GM19240 (cell line): ENCODE data around the gene CDC25A.
A peak's percentile ranks its signal among the peaks of the same experiment; 100 is the strongest.

Source experiments
- DNase-seq: peaks from one replicate; pipeline ENCODE4 v3.0.0; 2011; ENCODE audit warnings: low spot score; ENCODE audit not compliant: insufficient read length

The CDC25A gene

DNA sequence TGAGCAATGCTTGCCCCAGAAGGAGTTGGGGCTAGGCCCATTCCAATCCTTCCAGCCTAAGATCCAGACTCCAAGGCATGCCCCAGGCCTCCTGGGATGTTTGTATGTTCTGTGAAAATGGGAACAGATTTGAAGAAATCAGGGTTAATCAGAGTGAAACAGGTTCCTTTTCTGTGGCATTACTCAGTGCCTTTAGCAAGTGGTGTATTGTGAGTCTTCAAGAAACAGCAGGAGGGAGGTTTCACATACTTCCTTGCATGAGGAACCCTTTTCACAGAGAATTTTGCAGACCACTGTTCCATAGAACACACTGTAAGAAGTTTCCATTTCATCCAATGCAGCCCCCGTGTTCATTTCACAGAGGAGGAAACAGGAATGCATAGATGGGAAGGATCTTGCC, 8.4 kb upstream of the CDC25A start:
- DNase-seq, result no peak

DNA sequence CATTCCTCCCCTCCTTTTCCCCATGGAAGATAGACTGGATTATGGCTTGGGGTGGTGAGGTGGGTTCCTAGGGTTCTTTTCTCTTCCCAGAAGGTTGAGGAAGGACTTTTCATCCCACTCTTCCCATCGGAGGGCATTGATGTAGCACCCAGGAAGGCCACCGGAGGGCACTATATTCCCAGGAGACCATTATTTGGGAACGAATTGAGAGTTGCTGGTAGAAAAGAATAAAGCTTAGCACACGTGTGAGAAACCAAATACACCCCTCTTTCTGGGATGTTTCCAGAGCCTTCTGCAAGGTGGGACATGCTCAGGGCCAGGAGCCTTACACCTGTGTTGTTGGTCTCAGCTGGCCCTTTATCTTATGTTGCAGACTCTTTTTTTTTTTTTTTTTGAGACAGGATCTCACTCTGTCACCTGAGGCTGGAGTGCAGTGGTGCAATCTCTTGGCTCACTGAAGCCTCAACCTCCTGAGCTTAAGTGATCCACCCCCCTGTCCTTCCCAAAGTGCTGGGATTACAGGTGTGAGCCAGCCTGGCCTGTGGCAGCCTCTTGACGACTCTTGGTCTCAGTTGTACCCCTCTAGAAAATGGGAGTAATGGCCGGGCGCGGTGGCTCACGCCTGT, 6.3 kb upstream of the CDC25A start:
- no peak for DNase-seq

- DNase-seq, result no peak
Observed at GRCh38 chr3:48190911-48191310, 2.7 kb upstream of the CDC25A start.

- DNase-seq, result no peak
Observed at GRCh38 chr3:48189321-48189720, 1.1 kb upstream of the CDC25A start.

DNA sequence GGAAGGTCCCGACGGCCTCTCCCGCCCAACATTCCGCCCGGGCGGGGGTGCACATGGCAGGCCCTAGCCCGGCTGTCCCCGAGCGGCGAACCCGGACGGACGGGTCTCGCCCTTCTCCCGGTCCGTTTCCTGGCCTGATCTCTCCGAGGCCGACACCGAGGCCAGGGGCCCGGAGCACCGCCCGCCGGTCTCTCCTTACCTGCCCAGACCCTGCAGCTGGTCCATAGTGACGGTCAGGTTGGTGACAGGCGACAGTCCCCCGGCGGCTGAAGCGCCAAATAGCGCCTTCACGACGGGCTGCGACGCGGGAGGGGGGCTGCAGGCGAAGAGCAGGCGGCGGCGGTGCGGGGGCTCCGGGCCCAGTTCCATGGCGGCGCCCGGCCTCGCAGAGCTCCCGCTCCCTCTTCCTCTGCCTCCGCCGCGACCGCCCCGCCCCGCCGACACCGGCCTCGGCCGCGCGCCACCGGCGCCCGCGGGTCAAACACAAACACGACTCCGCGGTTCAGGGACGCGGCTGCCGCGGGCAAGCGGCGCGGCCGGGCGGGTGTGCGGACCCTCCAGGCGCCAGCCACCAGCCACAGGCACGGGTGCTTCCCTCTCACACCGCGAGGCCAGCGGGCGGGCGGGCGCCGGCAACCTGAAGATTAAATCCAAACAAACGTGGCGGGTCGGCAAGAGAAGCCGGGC, 495 bp downstream of the CDC25A start:
- DNase-seq, result no peak

GRCh38 chr3:48187301-48187578, 977 bp downstream of the CDC25A start:
- DNase-seq, result no peak

DNA sequence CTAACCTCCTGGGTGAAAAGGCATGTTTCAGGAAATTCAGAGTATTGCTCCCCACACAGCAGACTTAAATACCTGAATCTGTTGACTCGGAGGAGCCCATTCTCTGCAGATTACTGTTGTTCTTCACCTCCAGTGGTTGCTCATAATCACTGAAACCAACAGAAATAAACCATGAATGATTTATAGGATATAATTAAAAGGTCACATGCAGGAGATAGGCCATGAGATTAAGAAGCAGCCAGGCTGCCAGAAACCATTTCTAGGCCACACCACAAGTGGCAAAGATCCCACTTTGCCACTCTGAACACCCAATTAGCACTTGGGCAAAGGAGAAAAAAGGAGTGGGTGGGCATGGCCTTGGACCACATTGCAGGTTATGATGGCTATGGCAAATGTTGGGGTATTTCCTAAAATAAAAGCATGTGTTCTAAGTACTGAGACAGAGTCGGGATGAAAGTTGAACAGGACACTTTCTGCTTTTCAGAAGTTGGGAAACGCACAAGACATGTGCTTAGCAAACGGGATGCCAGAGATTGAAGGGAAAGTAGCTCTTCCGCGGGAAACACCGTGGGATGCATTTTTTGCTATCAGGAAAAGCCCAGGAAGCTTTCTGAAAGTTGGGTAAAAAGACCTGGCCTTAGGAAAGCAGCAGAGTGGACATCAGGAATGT, 1.5 kb downstream of the CDC25A start:
- DNase-seq, result no peak

DNA sequence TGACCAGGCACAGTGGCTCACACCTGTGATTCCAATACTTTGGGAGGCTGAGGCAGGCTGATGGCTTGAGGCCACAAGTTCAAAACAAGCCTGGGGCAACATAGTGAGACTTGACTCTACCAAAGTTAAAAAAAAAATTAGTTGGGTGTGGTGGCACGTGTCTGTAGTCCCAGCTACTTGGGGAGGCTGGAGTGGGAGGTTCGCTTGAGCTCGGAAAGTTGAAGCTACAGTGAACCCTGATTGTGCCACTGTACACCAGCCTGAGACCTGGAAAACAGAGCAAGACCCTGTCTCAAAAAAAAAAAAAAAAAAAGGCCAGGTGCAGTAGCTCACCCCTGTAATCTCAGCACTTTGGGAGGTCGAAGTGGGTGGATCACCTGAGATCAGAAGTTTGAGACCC, 3.1 kb downstream of the CDC25A start:
- DNase-seq, result no peak

DNA sequence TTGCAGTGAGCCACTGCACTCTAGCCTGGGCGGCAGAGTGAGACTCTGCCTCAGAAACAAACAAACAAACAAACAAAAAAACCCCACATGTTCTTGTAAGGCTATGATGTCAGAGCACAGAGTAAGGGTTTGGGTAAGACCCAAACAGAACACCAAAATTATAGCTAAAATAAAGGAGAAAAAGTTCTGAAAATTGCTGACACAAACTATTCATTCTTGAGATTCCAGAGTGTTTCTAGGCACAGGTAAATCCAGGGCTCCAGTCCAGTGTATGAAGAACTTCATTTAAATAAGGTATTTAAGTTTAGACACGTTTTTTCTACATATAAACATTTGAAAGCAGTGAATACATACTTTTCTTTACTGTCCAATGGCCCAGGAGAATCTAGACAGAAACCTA, 3.9 kb downstream of the CDC25A start:
- DNase-seq, result no peak

DNA sequence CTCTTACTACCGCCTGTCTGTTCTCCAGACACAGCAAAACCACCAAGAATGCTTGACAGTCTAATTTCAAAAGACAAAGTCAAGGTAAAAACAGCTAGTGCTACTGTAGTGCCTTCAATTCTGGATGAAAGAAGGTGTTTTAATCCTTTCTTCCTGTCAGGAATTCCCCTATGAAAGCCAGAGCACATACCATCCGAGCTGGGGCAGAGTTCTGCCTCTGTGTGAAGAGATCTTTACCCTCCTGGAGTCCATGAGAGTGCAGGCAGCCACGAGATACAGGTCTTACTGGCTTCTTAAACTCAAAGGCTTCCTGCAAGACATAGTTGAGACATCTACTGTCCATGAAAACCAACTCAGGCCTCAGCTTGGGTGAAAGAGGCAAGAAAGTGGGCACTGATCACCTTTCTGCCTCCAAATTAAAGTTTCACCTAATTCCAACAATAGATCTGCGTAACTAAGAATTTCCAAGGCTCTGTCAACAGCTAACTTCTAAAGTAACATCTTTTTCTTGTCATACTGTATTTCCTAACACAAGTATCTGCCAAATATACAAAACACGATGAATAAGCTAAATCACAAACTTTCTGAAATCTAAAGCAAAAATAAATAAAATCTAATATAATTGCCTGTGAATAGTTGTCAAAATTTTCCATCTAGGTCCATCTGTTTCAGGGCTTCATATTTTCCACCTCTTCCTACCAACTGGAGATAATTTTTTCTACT, 7.5 kb downstream of the CDC25A start:
- DNase-seq, result no peak

DNA sequence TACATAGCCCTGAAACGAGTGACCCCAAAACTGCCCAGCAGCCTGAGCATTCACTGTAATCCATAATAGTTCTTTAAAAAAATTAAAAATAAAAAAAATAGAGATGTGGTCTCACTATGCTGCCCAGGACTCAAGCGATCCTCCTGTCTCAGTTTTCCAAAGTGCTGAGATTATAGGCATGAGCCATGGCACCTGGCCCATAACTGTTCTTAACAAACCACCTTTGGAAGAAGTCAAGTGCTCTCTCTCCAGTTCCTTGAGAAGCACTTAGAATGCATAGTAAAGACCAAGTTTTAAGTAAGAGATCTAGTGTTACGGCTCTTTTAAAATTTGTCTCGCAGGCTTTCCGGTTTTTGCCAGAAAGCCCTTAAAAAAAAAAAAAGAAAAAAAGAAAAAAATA, 8.2 kb downstream of the CDC25A start:
- no peak for DNase-seq

- no peak for DNase-seq
Observed at GRCh38 chr3:48178072-48178471, 10.1 kb downstream of the CDC25A start.

DNA sequence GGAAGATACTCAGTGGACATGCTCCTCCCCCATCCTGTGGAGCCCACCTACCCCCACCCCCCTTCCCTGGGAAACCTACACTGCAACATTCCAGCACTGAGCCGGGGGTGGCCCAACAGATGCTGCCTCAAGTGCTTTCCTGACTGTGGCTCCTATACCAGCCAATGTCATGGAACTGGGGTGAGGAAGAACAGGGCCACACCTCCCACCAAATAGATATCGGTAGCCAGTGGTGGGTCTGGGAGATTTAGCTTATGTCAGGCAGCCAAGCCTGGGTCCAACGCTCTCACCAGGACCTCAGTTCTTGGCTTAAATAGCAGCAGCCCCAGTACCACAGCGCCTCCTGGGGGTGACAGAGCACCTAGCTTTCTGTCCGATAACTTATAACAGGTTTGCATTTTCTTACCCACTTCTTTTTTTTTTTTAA, 30.3 kb downstream of the CDC25A start:
- no peak for DNase-seq

GRCh38 chr3:48157202-48157840, 30.9 kb downstream of the CDC25A start:
- no peak for DNase-seq

DNA sequence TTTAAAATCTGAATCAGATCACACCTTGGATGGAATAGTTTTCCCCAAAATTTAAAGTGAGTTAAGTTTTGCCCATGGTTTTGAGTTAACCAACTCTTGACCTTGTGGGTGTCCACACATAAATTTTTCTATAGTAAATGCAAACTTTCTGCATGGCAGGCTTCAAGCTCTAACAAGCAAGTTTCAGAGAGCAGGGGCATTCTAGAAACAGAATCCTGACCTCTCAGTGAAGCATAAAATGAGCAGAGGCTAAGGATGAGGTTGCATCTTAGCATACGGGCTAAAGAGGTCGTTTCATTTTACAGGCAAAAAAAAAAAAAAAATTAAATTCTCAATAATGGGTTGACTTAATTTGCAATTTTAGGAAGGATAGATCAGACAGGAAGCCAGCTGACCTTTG, 32.1 kb downstream of the CDC25A start:
- no peak for DNase-seq

GRCh38 chr3:48155122-48155521, 33.1 kb downstream of the CDC25A start:
- no peak for DNase-seq

DNA sequence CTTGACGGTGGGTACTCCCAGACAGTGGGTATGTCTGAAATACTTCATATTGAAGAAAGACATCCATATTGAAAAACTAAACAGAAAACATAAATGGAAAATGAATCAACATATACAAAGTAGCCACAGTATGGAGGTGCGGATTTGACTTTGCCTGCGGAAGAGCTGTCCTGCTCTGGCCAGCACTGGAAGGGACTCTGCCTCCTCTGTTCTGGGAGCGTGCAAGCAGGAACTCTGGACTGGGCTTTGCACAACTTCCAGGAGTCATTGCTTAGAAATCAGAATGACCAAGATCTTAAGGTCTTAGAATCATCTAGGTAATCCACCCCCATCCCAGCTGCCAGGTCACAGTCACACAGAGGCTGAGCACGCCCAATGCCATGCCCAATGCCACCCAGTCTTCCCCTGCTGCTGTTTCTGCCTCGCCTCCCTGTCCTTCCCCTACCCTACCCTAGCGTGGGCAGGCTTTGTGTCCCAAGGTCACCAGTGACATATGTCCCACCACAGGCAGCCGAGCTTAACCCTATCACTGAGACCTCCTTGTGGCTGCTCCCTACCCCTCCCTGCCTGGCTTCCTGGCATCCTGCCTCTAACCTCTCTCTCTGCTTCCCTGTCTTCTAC, 36.3 kb downstream of the CDC25A start:
- DNase-seq, result no peak

DNA sequence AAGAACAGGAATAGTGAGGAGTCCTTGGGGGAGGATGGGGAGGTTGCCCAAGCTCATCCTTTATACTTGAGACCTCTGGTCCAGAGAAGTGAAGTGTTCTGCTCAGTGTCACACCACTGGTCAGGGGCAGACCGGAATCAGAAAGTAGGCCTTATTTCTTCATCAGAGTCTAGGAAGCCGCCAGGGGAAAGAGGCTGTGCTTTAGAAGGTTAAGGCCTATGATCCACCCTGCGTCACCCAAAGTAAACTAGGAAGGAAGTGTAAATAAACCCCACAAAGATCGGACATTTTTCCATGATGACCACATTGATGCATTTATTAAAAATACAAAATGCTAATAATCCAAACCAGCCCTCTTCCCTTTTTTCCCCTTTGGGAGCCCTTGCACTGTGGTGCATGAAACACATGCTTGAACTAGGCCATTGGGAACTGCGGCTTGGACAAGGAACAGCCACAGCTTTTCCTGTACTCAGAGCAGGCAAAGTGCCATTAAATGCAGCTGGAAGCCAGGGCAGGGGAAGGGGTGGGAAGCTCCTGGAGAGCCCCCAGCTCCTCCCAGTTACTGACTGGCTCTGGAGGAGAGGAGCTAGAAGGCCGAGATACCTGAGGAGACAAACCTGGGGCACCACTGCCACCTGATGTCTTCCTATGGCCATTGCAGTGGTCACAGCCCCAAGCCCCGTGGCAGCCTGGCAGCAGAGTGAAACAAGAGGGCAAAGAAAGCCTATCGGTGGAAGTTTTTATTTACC, 37.0 kb downstream of the CDC25A start:
- DNase-seq, result peak; percentile 73

- no peak for DNase-seq
Observed at GRCh38 chr3:48143992-48144391, 44.2 kb downstream of the CDC25A start.

DNA sequence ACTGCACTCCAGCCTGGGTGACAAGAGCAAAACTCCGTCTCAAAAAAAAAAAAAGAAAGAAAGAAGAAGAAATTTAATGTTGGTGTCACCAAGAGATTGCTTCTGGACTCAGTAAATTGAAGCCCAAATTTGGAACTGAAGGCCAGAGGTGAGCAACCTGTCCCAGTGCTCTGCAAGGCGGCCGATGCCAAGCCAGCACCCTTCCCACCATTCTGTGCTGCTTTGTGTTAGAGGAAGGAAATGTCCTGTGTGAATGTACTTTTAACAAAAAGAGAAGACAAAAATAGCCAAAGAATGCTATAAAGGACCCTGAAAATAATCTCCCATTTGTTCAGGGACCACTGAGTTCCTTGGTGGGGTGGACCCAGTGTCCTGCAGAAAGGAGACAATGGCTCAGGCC, 44.6 kb downstream of the CDC25A start:
- no peak for DNase-seq
